VCaP (cell line): ENCODE data around the gene MARS1.
"Not testable (repeated sequence)": the region's sequence is repeated elsewhere in the genome, so short reads cannot be mapped to it uniquely, and the experiment has no call there.

ENCODE experiments used
- H3K27ac ChIP-seq: fragments of 450-650 bp; 2 replicates; pipeline ENCODE4 v1.5.1; 2017
- CTCF ChIP-seq: fragments of 450-650 bp; conservative IDR thresholded peaks from 2 replicates; pipeline ENCODE4 v1.5.1; 2017; ENCODE audit warnings: mild to moderate bottlenecking, moderate library complexity

The MARS1 gene

DNA sequence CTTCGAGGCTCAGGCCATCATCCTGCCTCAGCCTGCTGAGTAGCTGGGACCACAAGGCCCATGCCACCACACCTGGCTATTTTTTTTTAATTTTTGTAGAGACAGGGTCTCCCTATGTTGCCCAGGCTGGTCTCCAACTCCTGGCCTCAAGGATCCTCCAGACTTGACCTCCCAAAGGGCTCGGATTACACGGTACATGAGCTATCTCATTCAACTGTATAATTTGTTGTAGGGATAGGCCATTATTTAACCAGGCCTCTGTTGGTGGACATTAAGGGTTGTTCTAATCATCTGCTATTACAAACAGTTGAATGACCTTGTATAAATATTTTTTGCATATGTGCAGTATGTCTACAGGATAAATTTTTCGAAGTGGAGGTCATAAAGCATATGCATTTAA lies 71.0 kb downstream of the MARS1 start:
- no peak for TF ChIP-seq CTCF
- H3K27ac ChIP-seq, result no peak overlapping the region

DNA sequence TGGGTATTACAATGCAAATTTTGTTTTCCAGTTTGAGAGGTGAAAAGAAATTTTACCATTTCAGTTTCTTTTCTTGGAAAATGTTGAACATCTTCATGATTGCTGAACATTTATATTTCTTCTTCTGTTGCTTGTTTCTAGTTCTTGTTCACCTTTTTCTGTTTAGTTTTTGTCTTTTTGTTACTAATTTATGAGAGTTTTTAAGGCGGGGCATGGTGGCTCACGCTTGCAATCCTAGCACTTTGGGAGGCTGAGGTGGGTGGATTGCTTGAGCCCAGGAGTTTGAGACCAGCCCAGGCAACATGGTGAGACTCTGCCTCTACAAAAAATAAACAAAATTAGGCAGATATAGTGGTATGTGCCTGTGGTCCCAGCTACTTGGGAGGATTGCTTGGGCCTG lies 72.6 kb downstream of the MARS1 start:
- no peak for TF ChIP-seq CTCF
- H3K27ac ChIP-seq, result no peak overlapping the region

DNA sequence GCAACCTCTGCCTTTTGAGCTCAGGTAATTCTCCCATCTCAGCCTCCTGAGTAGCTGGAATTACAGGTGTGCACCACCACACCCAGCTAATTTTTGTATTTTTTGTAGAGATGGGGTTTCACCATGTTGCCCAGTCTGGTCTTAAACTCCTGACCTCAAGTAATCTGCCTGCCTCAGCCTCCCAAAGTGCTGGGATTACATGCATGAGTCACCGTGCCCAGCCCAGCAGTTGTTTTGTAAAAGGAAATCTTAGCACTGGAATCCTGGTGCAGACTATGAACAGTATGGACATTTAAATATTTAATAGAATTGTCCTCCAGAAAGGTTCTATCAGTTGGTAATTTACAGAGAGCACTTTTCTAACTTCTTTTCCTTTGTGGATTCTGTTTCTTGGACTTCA lies 73.2 kb downstream of the MARS1 start:
- H3K27ac ChIP-seq, result not testable (repeated sequence)

GRCh38 chr12:57563358-57563757 lies 75.5 kb downstream of the MARS1 start:
- no peak for TF ChIP-seq CTCF
- H3K27ac ChIP-seq, result no peak overlapping the region

DNA sequence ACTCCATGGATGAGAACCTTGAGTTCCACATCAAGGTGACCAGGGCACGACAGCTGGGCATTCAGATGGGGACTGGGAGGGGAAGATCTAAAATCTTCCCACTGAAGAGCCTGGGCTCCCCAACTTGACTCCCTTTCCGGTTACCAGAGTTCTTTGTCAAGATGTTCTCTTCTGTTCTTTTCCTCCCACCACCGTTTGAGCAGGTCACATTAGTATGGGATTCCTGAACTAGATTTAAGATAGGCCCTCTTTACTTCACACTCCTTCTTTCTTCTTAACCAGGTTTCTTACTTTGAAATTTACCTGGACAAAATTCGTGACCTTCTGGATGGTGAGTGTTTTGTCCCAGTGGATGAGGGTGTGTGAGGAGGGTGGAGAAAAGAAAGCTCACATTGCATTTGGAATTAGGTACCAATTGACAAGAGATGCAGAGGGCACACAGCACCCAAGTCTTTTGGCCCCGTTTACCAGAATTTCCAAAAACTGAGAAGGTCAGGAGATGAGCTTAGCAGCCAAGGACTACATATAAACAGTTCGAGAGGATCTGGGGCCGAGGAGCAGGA lies 76.4 kb downstream of the MARS1 start:
- no peak overlapping the region for H3K27ac ChIP-seq
- no peak for TF ChIP-seq CTCF
